ENCODE data around the gene POLR3GL. TPM values are rescaled to one million over a fixed set of nuclear protein-coding genes. Genes with fewer than 3 reads are reported as not detected.

The POLR3GL gene
- total RNA-seq, 4 donors from 2014 or later: 3.3 to 28.1 (median 8.6) TPM

GRCh38 chr1:145995148-145995881, 30.8 kb downstream of the POLR3GL start:
- no peaks in the 10 kb centered on the region for H3K27me3 ChIP-seq
- no peak for TF ChIP-seq CTCF (IDR thresholded peaks at IDR 0.05)
- no peak for TF ChIP-seq POLR2A (IDR thresholded peaks at IDR 0.05)
- H3K4me3 ChIP-seq: peak overlapping the region; percentile 60 to 85
- no peaks in the 10 kb centered on the region for H3K9me3 ChIP-seq
- intact Hi-C loops (cut with DNase I; ENCODE audit: low total_unique reads): no loop called here
- peak overlapping the region; percentile 96 to 100 for H3K27ac ChIP-seq
- H3K4me1 ChIP-seq: peaks cover 4% of the 10 kb centered on the region in 2 donors
- H3K36me3 ChIP-seq: peaks cover 0 to 3% of the 10 kb centered on the region in 2 donors
- peak in 1 of 2 donors; percentile 13 for DNase-seq

GRCh38 chr1:145995964-145996432, 31.5 kb downstream of the POLR3GL start:
- H3K4me3 ChIP-seq: peak overlapping the region; percentile 60 to 85
- H3K27me3 ChIP-seq: no peaks in the 10 kb centered on the region
- H3K27ac ChIP-seq: peak overlapping the region; percentile 96 to 100
- TF ChIP-seq POLR2A (IDR thresholded peaks at IDR 0.05) (no peak), CTCF (IDR thresholded peaks at IDR 0.05) (no peak)
- peaks cover 0 to 3% of the 10 kb centered on the region in 2 donors for H3K36me3 ChIP-seq
- DNase-seq: peak; percentile 31 to 46
- no peaks in the 10 kb centered on the region for H3K9me3 ChIP-seq
- H3K4me1 ChIP-seq: peaks cover 4% of the 10 kb centered on the region in 2 donors
- intact Hi-C loops (cut with DNase I; ENCODE audit: low total_unique reads): no loop called here

GRCh38 chr1:145996433-145997015, 32.0 kb downstream of the POLR3GL start, which contains the start of gene TXNIP:
TSS of gene TXNIP (minus strand) at chr1:145996579. CDS start at chr1:145996266, 313 bp downstream.
- TF ChIP-seq POLR2A (IDR thresholded peaks at IDR 0.05) (peak; percentile 91 to 95), CTCF (IDR thresholded peaks at IDR 0.05) (peak in 1 of 4 experiments; percentile 23)
- no peaks in the 10 kb centered on the region for H3K27me3 ChIP-seq
- peak within 1 kb of the TSS; percentile 96 to 100 for H3K27ac ChIP-seq
- DNase-seq: peak; percentile 98 to 99
- H3K36me3 ChIP-seq: peaks cover 0 to 3% of the 10 kb centered on the region in 2 donors
- H3K4me3 ChIP-seq: peak within 1 kb of the TSS; percentile 60 to 85
- intact Hi-C loops (cut with DNase I; ENCODE audit: low total_unique reads): no loop called here
- H3K9me3 ChIP-seq: no peaks in the 10 kb centered on the region
- peaks cover 4% of the 10 kb centered on the region in 2 donors for H3K4me1 ChIP-seq

- Histone ChIP-seq H3K27me3 (no peaks in the 10 kb centered on the region), H3K36me3 (peaks cover 0 to 3% of the 10 kb centered on the region in 2 donors), H3K4me3 (peak overlapping the region; percentile 60 to 85), H3K9me3 (no peaks in the 10 kb centered on the region), H3K27ac (peak overlapping the region; percentile 96 to 100), H3K4me1 (peaks cover 4% of the 10 kb centered on the region in 2 donors)
- TF ChIP-seq CTCF (IDR thresholded peaks at IDR 0.05) (no peak), POLR2A (IDR thresholded peaks at IDR 0.05) (peak; percentile 4 to 33)
- DNase-seq: peak; percentile 54 to 74
- intact Hi-C loops (cut with DNase I; ENCODE audit: low total_unique reads): no loop called here
Observed at GRCh38 chr1:145997016-145997717, 32.7 kb downstream of the POLR3GL start.
